ENCODE data around the gene RNASE7.

Gene RNASE7

GRCh38 chr14:21063479-21063878 is 21.3 kb downstream of the RNASE7 start:
- Histone ChIP-seq H3K9me3 (ENCODE audit: insufficient read depth, low read length) (no peaks in the 10 kb centered on the region), H2AFZ (ENCODE audit: low read depth, low read length, severe bottlenecking) (no peak overlapping the region), H3K9ac (ENCODE audit: low read length) (no peak overlapping the region), H3K79me2 (ENCODE audit: insufficient read depth, low read length) (no peaks in the 10 kb centered on the region), H3K27me3 (ENCODE audit: low read length) (no peaks in the 10 kb centered on the region), H3K4me3 (ENCODE audit: insufficient read depth, low read length, poor library complexity, severe bottlenecking) (no peak overlapping the region), H3K27ac (ENCODE audit: low read depth, low read length) (no peak overlapping the region), H3K4me2 (ENCODE audit: low read depth, low read length, poor library complexity, severe bottlenecking) (no peak overlapping the region), H3K9me2 (replicated peaks; ENCODE audit: insufficient read depth, low read length) (no peaks in the 10 kb centered on the region), H4K20me1 (ENCODE audit: low read depth, low read length) (no peaks in the 10 kb centered on the region), H3F3A (ENCODE audit: insufficient read depth) (no peaks in the 10 kb centered on the region), H3K36me3 (ENCODE audit: low read length) (no peaks in the 10 kb centered on the region)
- TF ChIP-seq EZH2phosphoT487 (conservative IDR thresholded peaks at IDR 0.05; ENCODE audit: low read length), result no peak
- no peak for TF ChIP-seq CTCF (IDR thresholded peaks at IDR 0.05; ENCODE audit: insufficient read depth, low read length, poor library complexity, severe bottlenecking)

GRCh38 chr14:21066882-21067502 is 24.8 kb downstream of the RNASE7 start:
- Histone ChIP-seq H3K4me3 (ENCODE audit: insufficient read depth, low read length, poor library complexity, severe bottlenecking) (no peak overlapping the region), H3K27me3 (ENCODE audit: low read length) (no peaks in the 10 kb centered on the region), H4K20me1 (ENCODE audit: low read depth, low read length) (no peaks in the 10 kb centered on the region), H3K79me2 (ENCODE audit: insufficient read depth, low read length) (no peaks in the 10 kb centered on the region), H3K9me3 (ENCODE audit: insufficient read depth, low read length) (no peaks in the 10 kb centered on the region), H3K9me2 (replicated peaks; ENCODE audit: insufficient read depth, low read length) (no peaks in the 10 kb centered on the region), H3K4me2 (ENCODE audit: low read depth, low read length, poor library complexity, severe bottlenecking) (no peak overlapping the region), H3K27ac (ENCODE audit: low read depth, low read length) (no peak overlapping the region), H3K36me3 (ENCODE audit: low read length) (no peaks in the 10 kb centered on the region), H3K9ac (ENCODE audit: low read length) (no peak overlapping the region), H2AFZ (ENCODE audit: low read depth, low read length, severe bottlenecking) (no peak overlapping the region), H3F3A (ENCODE audit: insufficient read depth) (no peaks in the 10 kb centered on the region)
- TF ChIP-seq EZH2phosphoT487 (conservative IDR thresholded peaks at IDR 0.05; ENCODE audit: low read length) (no peak), CTCF (IDR thresholded peaks at IDR 0.05; ENCODE audit: insufficient read depth, low read length, poor library complexity, severe bottlenecking) (peak; percentile 16)

GRCh38 chr14:21068521-21069387 is 26.6 kb downstream of the RNASE7 start:
- TF ChIP-seq CTCF (IDR thresholded peaks at IDR 0.05; ENCODE audit: insufficient read depth, low read length, poor library complexity, severe bottlenecking), result peak; percentile 39
- no peak for TF ChIP-seq EZH2phosphoT487 (conservative IDR thresholded peaks at IDR 0.05; ENCODE audit: low read length)
- Histone ChIP-seq H2AFZ (ENCODE audit: low read depth, low read length, severe bottlenecking) (no peak overlapping the region), H3K79me2 (ENCODE audit: insufficient read depth, low read length) (no peaks in the 10 kb centered on the region), H3K27me3 (ENCODE audit: low read length) (no peaks in the 10 kb centered on the region), H3K9me2 (replicated peaks; ENCODE audit: insufficient read depth, low read length) (no peaks in the 10 kb centered on the region), H3K36me3 (ENCODE audit: low read length) (no peaks in the 10 kb centered on the region), H3K9ac (ENCODE audit: low read length) (no peak overlapping the region), H3K4me2 (ENCODE audit: low read depth, low read length, poor library complexity, severe bottlenecking) (no peak overlapping the region), H3K9me3 (ENCODE audit: insufficient read depth, low read length) (no peaks in the 10 kb centered on the region), H3F3A (ENCODE audit: insufficient read depth) (no peaks in the 10 kb centered on the region), H4K20me1 (ENCODE audit: low read depth, low read length) (no peaks in the 10 kb centered on the region), H3K27ac (ENCODE audit: low read depth, low read length) (no peak overlapping the region), H3K4me3 (ENCODE audit: insufficient read depth, low read length, poor library complexity, severe bottlenecking) (no peak overlapping the region)
